NCI-H2196 (cell line): ENCODE measurements around the gene ATP2B2.

Experiments
- DNase-seq: peaks from one replicate; lab custom pipeline; 2025; ENCODE audit not compliant: unreplicated experiment; lab: John Stamatoyannopoulos, UW

Gene ATP2B2

DNA sequence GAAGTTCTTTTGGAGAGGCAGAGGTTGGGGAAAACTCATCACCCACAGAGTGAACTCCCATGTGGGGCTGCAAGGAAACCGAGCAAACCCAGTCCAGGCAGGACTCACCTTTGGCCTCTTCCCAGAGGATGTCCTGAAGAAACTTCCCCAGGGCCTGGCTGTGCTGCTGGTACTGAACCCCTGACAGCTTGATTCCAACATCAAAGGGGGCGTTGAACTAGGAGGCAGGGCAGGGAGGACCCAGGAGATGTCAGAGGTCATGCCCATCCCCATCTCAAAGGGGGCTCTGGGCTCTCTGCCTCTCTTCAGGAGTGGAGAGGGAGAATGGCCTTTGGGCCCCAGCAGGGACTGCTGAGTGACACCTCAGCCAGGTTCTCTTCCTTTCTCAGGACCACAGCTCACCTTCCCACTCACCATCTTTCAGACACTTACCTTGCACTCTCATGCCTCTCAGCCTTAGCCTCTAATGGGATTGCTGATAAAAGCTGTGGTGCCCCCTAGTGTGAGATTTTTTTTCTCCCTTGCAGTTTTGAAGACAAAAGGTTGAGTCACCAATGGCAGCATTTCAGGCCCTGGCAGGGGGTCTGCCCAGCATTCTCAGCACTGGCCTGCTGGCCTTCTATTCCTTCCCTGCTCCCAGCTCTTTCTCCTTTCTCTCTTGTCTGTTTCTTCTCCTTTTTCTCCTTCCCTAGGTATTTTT is 218.6 kb downstream of the ATP2B2 start:
- no peak for DNase-seq

DNA sequence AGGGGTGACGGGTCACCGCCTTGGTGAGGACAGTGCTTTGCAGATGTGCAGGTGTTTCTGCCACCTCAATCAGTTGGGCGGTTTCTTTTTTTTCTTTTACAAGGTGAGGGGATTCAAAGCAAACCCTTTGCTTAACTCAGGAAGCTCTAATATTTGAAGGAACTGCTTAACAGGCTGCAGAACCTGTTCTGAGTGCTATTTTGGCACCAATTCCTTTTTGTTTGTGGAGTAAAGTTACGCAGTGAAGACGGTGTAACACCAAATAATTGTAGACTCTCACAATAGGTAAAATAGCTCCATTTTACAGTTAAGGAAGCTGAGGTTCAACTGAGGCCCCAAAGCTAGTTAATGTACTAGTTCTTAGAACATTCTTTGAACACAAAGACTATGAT is 219.3 kb downstream of the ATP2B2 start:
- DNase-seq = no peak

DNA sequence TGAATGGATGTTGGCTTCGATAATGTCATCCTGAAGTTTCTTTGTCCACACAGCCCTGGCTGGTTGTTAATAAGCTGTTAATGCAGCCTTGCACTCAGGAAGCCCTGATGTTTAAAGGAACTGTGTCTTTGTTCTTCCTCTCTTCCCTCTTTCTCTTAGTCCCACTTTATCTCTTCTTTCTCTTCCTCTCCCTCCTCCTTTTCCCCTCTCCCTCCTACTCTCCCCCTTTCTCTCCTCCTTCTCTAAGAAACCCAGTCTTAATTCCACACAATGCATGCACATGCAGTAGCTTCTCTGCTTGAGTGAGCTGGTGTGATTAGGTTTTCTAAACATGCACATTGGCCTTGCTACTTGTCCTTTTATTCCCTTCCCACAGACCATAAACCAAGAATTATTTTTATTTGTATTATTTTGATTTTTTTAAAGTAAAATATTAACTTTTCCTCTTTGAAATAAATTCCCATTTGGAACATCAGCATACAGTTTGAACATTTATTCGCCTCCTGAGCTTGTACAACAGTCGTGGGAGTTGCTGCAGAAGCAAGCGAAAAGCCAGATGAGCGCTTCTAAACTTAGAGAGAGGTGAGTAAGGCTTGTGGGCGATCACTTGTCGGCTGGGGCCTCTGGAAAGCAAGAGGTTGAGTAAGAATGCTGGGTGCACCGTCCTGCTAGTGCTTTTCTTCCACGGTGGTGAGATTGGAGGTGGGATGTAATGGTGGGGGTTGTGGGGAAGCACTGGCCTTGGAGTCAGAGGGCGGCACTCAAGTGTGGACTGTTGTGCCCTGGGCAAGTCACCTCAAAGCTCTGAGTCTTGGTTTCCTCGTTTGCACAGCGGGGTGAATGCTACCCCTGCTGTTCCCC is 219.9 kb downstream of the ATP2B2 start:
- DNase-seq = no peak

DNA sequence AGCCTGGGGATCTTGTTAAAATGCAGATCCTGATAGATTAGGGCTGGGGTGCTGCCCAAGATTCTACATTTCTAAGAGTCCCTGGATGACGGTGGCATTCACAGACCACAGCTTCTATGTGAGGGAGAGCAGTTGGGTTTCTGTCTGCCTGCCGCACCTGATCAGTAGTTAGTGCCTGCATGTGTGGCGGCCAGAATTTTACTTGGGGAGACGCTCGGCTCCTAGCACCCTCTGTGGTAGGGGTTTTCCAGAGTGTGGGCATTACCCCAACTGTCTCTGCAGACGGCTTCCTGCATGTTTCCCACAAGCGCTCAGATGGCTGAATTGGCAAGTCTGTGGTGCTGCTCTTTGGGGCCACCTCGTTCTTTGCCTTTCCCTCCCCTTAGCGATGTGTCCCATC is 220.9 kb downstream of the ATP2B2 start:
- no peak for DNase-seq

DNA sequence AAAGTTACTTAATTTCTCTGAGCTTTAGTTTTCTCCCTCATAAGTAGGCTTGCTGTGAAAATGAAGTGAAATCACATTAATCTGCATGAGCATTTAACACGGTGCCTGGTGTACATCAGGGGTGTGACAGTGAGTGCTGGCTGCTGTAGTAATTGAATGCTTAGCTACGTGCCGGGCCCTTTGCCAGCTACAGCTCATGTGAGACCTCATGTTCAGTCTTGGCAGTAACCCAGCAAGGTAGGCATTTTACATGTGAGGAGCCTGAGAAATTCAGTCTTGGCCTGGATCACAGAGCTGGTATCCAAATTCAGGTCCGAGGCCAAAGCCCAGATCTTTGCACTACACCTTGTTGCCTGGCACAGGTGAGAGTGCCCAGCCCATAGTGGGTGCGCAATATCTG is 221.7 kb downstream of the ATP2B2 start:
- peak; percentile 40 for DNase-seq

DNA sequence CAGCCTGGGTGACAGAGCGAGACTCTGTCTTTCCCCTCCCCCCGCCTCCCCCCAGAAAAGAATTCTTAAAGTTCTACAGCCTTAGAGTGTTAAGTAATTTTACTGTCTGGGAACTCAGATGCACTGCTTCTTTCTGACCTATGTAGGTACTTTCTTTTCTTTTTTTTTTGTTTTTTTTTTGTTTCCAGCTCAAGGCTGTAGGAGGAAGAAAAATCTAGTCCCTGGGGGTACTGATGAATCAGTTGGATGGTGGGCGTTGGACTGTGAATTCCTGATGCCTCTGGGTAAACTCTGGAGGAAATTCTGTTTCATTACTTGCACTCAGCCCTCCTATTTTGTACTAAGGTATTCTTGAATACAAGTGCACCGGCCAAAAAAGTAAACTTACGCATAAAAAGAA is 223.4 kb downstream of the ATP2B2 start:
- no peak for DNase-seq

DNA sequence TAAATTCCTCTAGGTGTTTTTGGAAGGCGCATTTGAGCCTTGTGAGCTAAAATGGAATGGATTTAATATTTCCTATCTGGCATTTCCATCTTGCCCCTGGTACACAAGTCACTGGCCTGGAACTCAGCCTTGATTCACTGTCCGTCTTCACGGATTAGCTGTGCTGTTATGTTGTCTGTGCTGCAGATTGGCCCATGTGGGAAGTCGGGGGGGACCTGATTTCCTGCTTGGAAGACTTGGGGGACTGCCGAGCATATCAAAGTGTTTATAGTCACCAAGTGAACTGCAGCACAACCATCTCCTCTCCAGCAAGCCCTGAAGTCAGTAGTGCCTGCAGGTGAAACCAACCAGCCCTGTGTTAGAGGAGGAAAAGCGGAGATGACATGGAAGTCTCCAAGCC is 224.8 kb downstream of the ATP2B2 start:
- no peak for DNase-seq

DNA sequence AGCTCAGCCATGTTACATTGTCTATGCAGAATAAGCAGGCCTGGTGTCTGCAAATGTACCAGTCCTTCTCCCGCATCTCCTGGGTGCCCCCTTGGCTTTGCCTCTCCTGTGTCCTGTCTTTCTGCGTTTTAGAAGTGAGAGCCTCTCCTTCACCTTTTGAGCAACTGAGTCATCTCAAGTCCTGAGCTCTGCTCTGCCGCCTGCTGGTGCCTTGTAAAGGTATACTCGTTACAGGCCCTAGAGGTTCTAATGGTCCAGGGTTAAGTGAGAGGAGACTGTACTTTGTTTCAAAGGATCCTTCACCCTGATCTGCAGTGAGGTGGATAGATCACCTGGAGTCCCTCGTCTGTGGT is 225.2 kb downstream of the ATP2B2 start:
- DNase-seq = no peak

DNA sequence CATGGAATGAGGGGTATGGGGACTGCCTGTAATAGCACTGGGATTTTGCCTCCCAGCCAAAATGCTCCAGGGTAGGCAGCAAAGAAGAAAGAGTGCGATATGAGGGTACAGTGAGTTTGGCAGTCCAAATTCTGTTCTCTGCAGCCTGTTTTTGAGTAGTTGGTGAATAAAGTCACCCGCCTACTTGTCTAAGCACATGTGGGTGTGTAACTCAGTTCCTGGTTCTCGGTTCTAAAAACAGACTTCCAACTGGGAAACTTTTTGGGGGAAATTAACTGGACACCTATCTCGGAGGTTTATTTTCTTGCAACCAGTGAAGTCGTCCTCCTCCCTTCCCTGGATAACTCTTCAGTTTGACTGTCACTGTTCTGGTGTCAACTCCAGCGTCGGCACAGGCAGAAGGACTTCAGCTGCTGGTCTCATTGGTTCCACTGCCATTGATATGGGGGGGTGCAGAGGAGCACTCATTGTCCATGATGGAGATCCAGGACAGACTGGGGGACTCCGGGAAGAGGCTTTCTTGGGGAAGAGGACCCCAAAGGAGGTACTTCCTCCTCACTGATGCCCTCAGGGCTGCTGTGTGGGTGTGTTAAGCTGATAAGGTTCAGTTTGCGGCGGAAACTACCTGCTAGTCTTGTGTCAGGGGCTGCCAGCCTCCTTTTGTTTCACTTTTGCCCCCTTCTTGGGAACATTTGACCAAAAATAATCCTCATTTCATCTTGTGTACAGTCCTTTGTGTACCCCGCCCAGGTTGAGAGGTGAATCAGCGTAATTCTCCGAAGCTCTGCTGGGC is 225.8 kb downstream of the ATP2B2 start:
- DNase-seq = no peak

DNA sequence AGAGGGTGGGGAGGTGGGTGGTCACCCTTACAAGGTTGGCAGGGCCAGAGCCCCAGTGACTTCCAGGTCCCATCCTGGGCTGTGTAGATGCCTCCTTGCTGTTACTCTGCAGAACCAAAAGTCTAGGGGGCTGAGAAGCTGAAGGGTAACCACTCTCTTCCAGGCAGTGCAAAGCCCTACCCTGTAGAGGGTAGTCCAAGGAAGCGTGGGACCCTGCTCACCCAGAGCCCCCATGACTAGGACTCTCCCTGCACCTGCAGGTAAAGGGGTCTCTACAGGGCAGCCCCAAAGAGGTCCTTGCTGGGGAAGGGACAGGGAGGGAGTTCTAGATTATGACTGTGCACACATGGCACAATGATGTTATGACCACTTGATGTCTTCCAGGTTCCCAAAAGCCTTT is 226.9 kb downstream of the ATP2B2 start:
- DNase-seq = no peak

DNA sequence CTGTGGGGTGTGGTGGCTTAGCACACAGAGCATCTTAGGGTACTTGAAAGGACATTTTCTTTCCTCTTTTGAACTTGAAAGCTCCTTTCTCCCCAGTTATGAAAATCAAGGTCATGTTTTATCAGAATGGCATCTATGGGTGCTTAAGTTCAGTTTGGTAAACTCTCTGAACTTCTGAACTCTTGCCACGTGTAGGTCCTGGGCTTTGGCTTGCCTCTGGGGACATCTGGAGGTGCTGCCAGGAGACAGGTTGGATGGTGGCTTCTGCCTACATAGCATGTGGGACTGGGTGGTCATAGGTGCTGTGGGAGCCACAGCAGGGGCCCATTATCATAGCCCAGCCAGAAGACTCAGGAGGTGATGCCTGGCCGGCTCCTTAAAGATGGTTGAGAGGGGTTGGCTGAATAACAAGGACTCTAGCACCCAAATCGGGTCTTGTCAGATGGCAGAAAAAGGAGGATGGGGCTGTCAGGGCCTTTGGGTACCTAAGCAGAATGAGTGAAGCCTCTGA is 228.2 kb downstream of the ATP2B2 start:
- no peak for DNase-seq

DNA sequence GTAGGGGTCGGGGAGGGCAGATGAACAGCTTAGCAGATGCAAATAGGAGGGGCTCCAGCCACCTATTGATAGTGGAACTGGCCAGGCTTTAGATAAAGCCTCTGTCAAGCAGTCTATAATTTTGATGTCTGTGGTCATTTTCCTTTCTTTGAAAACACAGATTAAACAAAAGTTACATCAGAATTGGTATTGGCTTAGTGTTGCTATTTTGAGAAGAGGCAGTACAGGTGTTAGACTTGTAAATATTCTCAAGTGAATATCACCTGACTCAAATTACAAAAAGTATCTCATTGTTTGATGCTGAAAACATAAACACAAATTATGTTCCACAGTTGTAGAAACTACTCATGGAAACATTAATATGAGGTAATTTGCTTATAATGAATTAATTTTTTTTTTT is 230.8 kb downstream of the ATP2B2 start:
- DNase-seq = no peak
